Tibial nerve (tissue), 4 donors: ENCODE data around the gene CHST15.

Experiments
- CTCF ChIP-seq, 5 experiments: fragments of 200-600 bp in 3 of 5; fragments of 450-650 bp in 2 of 5; sonication (generic) in 3 of 5; IDR thresholded peaks; one replicate each; pipeline ENCODE4 v1.5.1; 2016 to 2019; ENCODE audit warnings: antibody characterized with exemption in 5 of 5, mild to moderate bottlenecking in 3 of 5, moderate library complexity in 2 of 5
- EP300 ChIP-seq, 2 donors: sonication (generic); formaldehyde crosslinking; IDR thresholded peaks; one replicate each; pipeline ENCODE4 v1.6.1; 2017; ENCODE audit warnings: antibody characterized with exemption in 2 of 2, mild to moderate bottlenecking in 1 of 2
- POLR2A ChIP-seq, 2 donors: fragments of 450-650 bp; IDR thresholded peaks; one replicate each; pipeline ENCODE4 v1.6.1; 2017; ENCODE audit warnings: antibody characterized with exemption in 2 of 2, mild to moderate bottlenecking in 2 of 2, moderate library complexity in 2 of 2

- TF ChIP-seq EP300 (IDR thresholded peaks at IDR 0.05): no peak
- no peak for TF ChIP-seq POLR2A (IDR thresholded peaks at IDR 0.05)
- TF ChIP-seq CTCF (IDR thresholded peaks at IDR 0.05): no peak
These were observed 22.7 kb downstream of the CHST15 start for GRCh38 chr10:124070666-124071065.
